NCI-H2196 treated with DMSO at 0.1 percent for 48 hours (cell line): ENCODE results near the gene HSD11B1.

Source experiments
- DNase-seq: peaks from one replicate; lab custom pipeline; 2025; ENCODE audit not compliant: unreplicated experiment; lab: John Stamatoyannopoulos, UW

Gene HSD11B1

GRCh38 chr1:209704584-209704983 lies at the start of gene HSD11B1:
Gene HSD11B1, plus strand, starts transcription at chr1:209704846. Its CDS starts 97 bp downstream, at chr1:209704943.
- DNase-seq: no peak

- DNase-seq: no peak
Measured at GRCh38 chr1:209655411-209656231, 49.0 kb upstream of the HSD11B1 start.

- no peak for DNase-seq
Measured at GRCh38 chr1:209657140-209657879, 47.3 kb upstream of the HSD11B1 start.

GRCh38 chr1:209657918-209658317 lies 46.7 kb upstream of the HSD11B1 start:
- DNase-seq: no peak

- DNase-seq: no peak
Measured at GRCh38 chr1:209659909-209660308, 44.7 kb upstream of the HSD11B1 start.

- DNase-seq: no peak
Measured at GRCh38 chr1:209661071-209661470, 43.6 kb upstream of the HSD11B1 start.

GRCh38 chr1:209662879-209663327 lies 41.7 kb upstream of the HSD11B1 start:
- DNase-seq: no peak

GRCh38 chr1:209667103-209667502 lies 37.5 kb upstream of the HSD11B1 start:
- no peak for DNase-seq

- DNase-seq: no peak
Measured at GRCh38 chr1:209667708-209668107, 36.9 kb upstream of the HSD11B1 start.

GRCh38 chr1:209670441-209671082 lies 34.1 kb upstream of the HSD11B1 start:
- no peak for DNase-seq

GRCh38 chr1:209672705-209673630 lies 31.7 kb upstream of the HSD11B1 start:
- DNase-seq: no peak

- no peak for DNase-seq
Measured at GRCh38 chr1:209673631-209674417, 30.8 kb upstream of the HSD11B1 start.

GRCh38 chr1:209674957-209675564 lies 29.6 kb upstream of the HSD11B1 start, which contains the start of gene G0S2:
Gene G0S2, plus strand, starts transcription at chr1:209675412. Its CDS starts 273 bp downstream, at chr1:209675685.
- DNase-seq: no peak

- no peak for DNase-seq
Measured at GRCh38 chr1:209675565-209676154, 29.0 kb upstream of the HSD11B1 start.

GRCh38 chr1:209678981-209679539 lies 25.6 kb upstream of the HSD11B1 start:
- DNase-seq: no peak

GRCh38 chr1:209685821-209686220 lies 18.8 kb upstream of the HSD11B1 start:
- DNase-seq: no peak

GRCh38 chr1:209686322-209686721 lies 18.3 kb upstream of the HSD11B1 start:
- no peak for DNase-seq

- DNase-seq: no peak
Measured at GRCh38 chr1:209688746-209689234, 15.9 kb upstream of the HSD11B1 start.
